ENCODE results near the gene RFX3.

Gene RFX3

GRCh38 chr9:3235497-3235896, 290.3 kb downstream of the RFX3 start:
- no peak for TF ChIP-seq CTCF (IDR thresholded peaks at IDR 0.05; ENCODE audit: control extremely low read depth, extremely low read depth, low read depth, missing control alignments)
- DNase-seq (ENCODE audit: extremely low spot score) = no peak
- ChIA-PET POLR2A (no interaction called here), CTCF (interaction anchor here (1.6 to 2.2 kb wide), 3 partner anchors 10 to 206 kb away, joined by 5 to 9 read pairs (median 7); no protein-coding TSS in a partner anchor)

- TF ChIP-seq CTCF (IDR thresholded peaks at IDR 0.05; ENCODE audit: control extremely low read depth, extremely low read depth, low read depth, missing control alignments) = no peak
- CTCF ChIA-PET = interaction anchor here (1.3 to 2.0 kb wide), 3 partner anchors 16 to 106 kb away, joined by 3 to 8 read pairs (median 4); no protein-coding TSS in a partner anchor
- POLR2A ChIA-PET = no interaction called here
- no peak for DNase-seq (ENCODE audit: extremely low spot score)
These were observed 300.9 kb downstream of the RFX3 start for GRCh38 chr9:3224931-3225330.

GRCh38 chr9:3215658-3216057, 310.1 kb downstream of the RFX3 start:
- POLR2A ChIA-PET = no interaction called here

GRCh38 chr9:3214741-3215140, 311.1 kb downstream of the RFX3 start:
- POLR2A ChIA-PET = no interaction called here
- CTCF ChIA-PET = interaction anchor here (1.1 kb wide), 1 partner anchor 14 kb away, joined by 3 read pairs; no protein-coding TSS in a partner anchor
- no peak for DNase-seq (ENCODE audit: extremely low spot score)
- no peak for TF ChIP-seq CTCF (IDR thresholded peaks at IDR 0.05; ENCODE audit: control extremely low read depth, extremely low read depth, low read depth, missing control alignments)

More at GRCh38 chr9:3215658-3216057, 310.1 kb downstream of the RFX3 start:
- no peak for DNase-seq (ENCODE audit: extremely low spot score)
- CTCF ChIA-PET = no interaction called here
- no peak for TF ChIP-seq CTCF (IDR thresholded peaks at IDR 0.05; ENCODE audit: control extremely low read depth, extremely low read depth, low read depth, missing control alignments)

- POLR2A ChIA-PET = no interaction called here
- no peak for DNase-seq (ENCODE audit: extremely low spot score)
- CTCF ChIA-PET = interaction anchor here (1.4 kb wide), 1 partner anchor 26 kb away, joined by 3 read pairs; no protein-coding TSS in a partner anchor
- TF ChIP-seq CTCF (IDR thresholded peaks at IDR 0.05; ENCODE audit: control extremely low read depth, extremely low read depth, low read depth, missing control alignments) = no peak
These were observed 320.2 kb downstream of the RFX3 start for GRCh38 chr9:3205421-3206095.

GRCh38 chr9:3200331-3200774, 325.4 kb downstream of the RFX3 start:
- POLR2A ChIA-PET = no interaction called here
- CTCF ChIA-PET = interaction anchor here (0.9 kb wide), 1 partner anchor 41 kb away, joined by 3 read pairs; no protein-coding TSS in a partner anchor
- no peak for TF ChIP-seq CTCF (IDR thresholded peaks at IDR 0.05; ENCODE audit: control extremely low read depth, extremely low read depth, low read depth, missing control alignments)
- no peak for DNase-seq (ENCODE audit: extremely low spot score)

Data from GM10248 (cell line).